H9 (cell line): ENCODE measurements around the gene GTF2A2. TPM values are rescaled to one million over a fixed set of nuclear protein-coding genes. Genes with fewer than 3 reads are reported as not detected.

Experiments
- DNase-seq: peaks from one replicate; pipeline ENCODE4 v3.0.0-alpha.2; 2017
- H2AFZ ChIP-seq: one replicate; pipeline ENCODE4 v1.6.1; 2013; ENCODE audit warnings: mild to moderate bottlenecking, low read length, control low read depth, moderate library complexity
- H2AK5ac ChIP-seq: 2 replicates; pipeline ENCODE4 v1.6.1; 2013; ENCODE audit warnings: low read length, control low read depth, mixed read lengths; ENCODE audit not compliant: insufficient read length
- H2BK120ac ChIP-seq: one replicate; pipeline ENCODE4 v1.6.1; 2013; ENCODE audit warnings: low read depth, mild to moderate bottlenecking, low read length, control low read depth, inconsistent platforms; ENCODE audit not compliant: poor library complexity, severe bottlenecking
- H2BK12ac ChIP-seq: 2 replicates; pipeline ENCODE4 v1.6.1; 2013; ENCODE audit warnings: low read length, control low read depth, mixed read lengths, low read depth; ENCODE audit not compliant: insufficient read length
- H2BK15ac ChIP-seq: 2 replicates; pipeline ENCODE4 v1.6.1; 2013; ENCODE audit warnings: low read depth, low read length, control low read depth
- H2BK20ac ChIP-seq: one replicate; pipeline ENCODE4 v1.6.1; 2013; ENCODE audit warnings: low read depth, mild to moderate bottlenecking, low read length, control low read depth, inconsistent platforms; ENCODE audit not compliant: poor library complexity, severe bottlenecking
- H2BK5ac ChIP-seq: 2 replicates; pipeline ENCODE4 v1.6.1; 2013; ENCODE audit warnings: low read length, control low read depth, mixed read lengths; ENCODE audit not compliant: insufficient read length
- H3K14ac ChIP-seq: 2 replicates; pipeline ENCODE4 v1.6.1; 2013; ENCODE audit warnings: low read length, control low read depth; ENCODE audit not compliant: insufficient read depth
- H3K18ac ChIP-seq: 2 replicates; pipeline ENCODE4 v1.6.1; 2013; ENCODE audit warnings: low read depth, mild to moderate bottlenecking, mixed read lengths, low read length, control low read depth; ENCODE audit not compliant: insufficient read length
- H3K23ac ChIP-seq: 2 replicates; pipeline ENCODE4 v1.6.1; 2013; ENCODE audit warnings: low read length, control low read depth, mixed read lengths, low read depth; ENCODE audit not compliant: insufficient read length
- H3K23me2 ChIP-seq: 2 replicates; pipeline ENCODE4 v1.6.1; 2013; ENCODE audit warnings: low read depth, mild to moderate bottlenecking, mixed read lengths, low read length, control low read depth; ENCODE audit not compliant: insufficient read length, poor library complexity, severe bottlenecking
- H3K27ac ChIP-seq: 2 replicates; pipeline ENCODE4 v1.5.1; 2013; ENCODE audit warnings: low read length, control low read depth, mixed read lengths, low read depth; ENCODE audit not compliant: insufficient read length
- H3K27me3 ChIP-seq: 2 replicates; pipeline ENCODE4 v1.6.1; 2013; ENCODE audit warnings: low read length, control low read depth, inconsistent platforms; ENCODE audit not compliant: insufficient read depth
- H3K4ac ChIP-seq: 2 replicates; pipeline ENCODE4 v1.6.1; 2013; ENCODE audit warnings: low read depth, mild to moderate bottlenecking, control low read depth, inconsistent platforms, low read length, moderate library complexity
- H3K4me1 ChIP-seq: 2 replicates; pipeline ENCODE4 v1.6.1; 2013; ENCODE audit warnings: low read length, control low read depth, inconsistent platforms; ENCODE audit not compliant: insufficient read depth
- H3K4me2 ChIP-seq: 2 replicates; pipeline ENCODE4 v1.6.1; 2013; ENCODE audit warnings: low read length, control low read depth, mixed read lengths; ENCODE audit not compliant: insufficient read length, insufficient read depth
- H3K56ac ChIP-seq: 2 replicates; pipeline ENCODE4 v1.6.1; 2013; ENCODE audit warnings: low read depth, mild to moderate bottlenecking, mixed read lengths, low read length, control low read depth; ENCODE audit not compliant: insufficient read length
- H3K79me1 ChIP-seq: 2 replicates; pipeline ENCODE4 v1.6.1; 2013; ENCODE audit warnings: low read depth, mild to moderate bottlenecking, moderate library complexity, low read length, control low read depth, inconsistent platforms; ENCODE audit not compliant: insufficient read depth, poor library complexity, severe bottlenecking
- H3K79me2 ChIP-seq: 2 replicates; pipeline ENCODE4 v1.6.1; 2013; ENCODE audit warnings: low read length, control low read depth, inconsistent platforms; ENCODE audit not compliant: insufficient read depth
- H3K9ac ChIP-seq: 2 replicates; pipeline ENCODE4 v1.6.1; 2013; ENCODE audit warnings: low read length, control low read depth, mixed read lengths; ENCODE audit not compliant: insufficient read length; ENCODE audit errors: extremely low read depth
- H3K9me3 ChIP-seq: one replicate; pipeline ENCODE4 v1.6.1; 2013; ENCODE audit warnings: low read depth, low read length, inconsistent platforms; ENCODE audit not compliant: control insufficient read depth
- H3T11ph ChIP-seq: one replicate; pipeline ENCODE4 v1.6.1; 2013; ENCODE audit warnings: mild to moderate bottlenecking, low read length, control low read depth, inconsistent platforms
- H4K20me1 ChIP-seq: one replicate; pipeline ENCODE4 v1.6.1; 2013; ENCODE audit not compliant: control insufficient read depth, insufficient read length, insufficient read depth
- H4K5ac ChIP-seq: 2 replicates; pipeline ENCODE4 v1.6.1; 2013; ENCODE audit warnings: low read depth, mild to moderate bottlenecking, mixed read lengths, low read length, control low read depth; ENCODE audit not compliant: insufficient read length
- H4K8ac ChIP-seq: replicated peaks from 2 replicates; pipeline ENCODE4 v1.6.1; 2013; ENCODE audit warnings: low read length, control low read depth, mixed read lengths, low read depth; ENCODE audit not compliant: insufficient read length
- H4K91ac ChIP-seq: 2 replicates; pipeline ENCODE4 v1.6.1; 2013; ENCODE audit warnings: low read depth, mild to moderate bottlenecking, moderate library complexity, mixed read lengths, low read length, control low read depth; ENCODE audit not compliant: insufficient read length
- H3K27ac Mint-ChIP-seq, 3 experiments: 2 replicates in 2 of 3; 3 replicates in 1 of 3; pipeline ENCODE4 v1.8.0; 2020 to 2021; ENCODE audit warnings: mixed read lengths in 3 of 3, mild to moderate bottlenecking in 1 of 3, moderate library complexity in 1 of 3
- H3K27me3 Mint-ChIP-seq: 2 replicates; pipeline ENCODE4 v1.8.0; 2021; ENCODE audit warnings: low read depth, mild to moderate bottlenecking, moderate library complexity, mixed read lengths
- H3K36me3 Mint-ChIP-seq, 3 experiments: 2 replicates in 2 of 3; 3 replicates in 1 of 3; pipeline ENCODE4 v1.8.0; 2020 to 2021; ENCODE audit warnings: low read depth in 3 of 3, mixed read lengths in 3 of 3; ENCODE audit not compliant: insufficient read depth in 1 of 3
- H3K4me1 Mint-ChIP-seq, 2 experiments: 2 replicates each; pipeline ENCODE4 v1.8.0; 2020; ENCODE audit warnings: mixed read lengths in 2 of 2
- H3K4me3 Mint-ChIP-seq, 2 experiments: 2 replicates in 1 of 2; 3 replicates in 1 of 2; pipeline ENCODE4 v1.8.0; 2020 to 2021; ENCODE audit warnings: mild to moderate bottlenecking in 2 of 2, mixed read lengths in 2 of 2, moderate library complexity in 1 of 2
- H3K9me3 Mint-ChIP-seq, 2 experiments: 2 replicates in 1 of 2; 3 replicates in 1 of 2; pipeline ENCODE4 v1.8.0; 2020; ENCODE audit warnings: mild to moderate bottlenecking in 2 of 2, mixed read lengths in 2 of 2, moderate library complexity in 1 of 2
- WGBS: extraction: QIAGEN DNeasy Blood & Tissue Kit; methylation state at CpG from one replicate; pipeline ENCODE4 v1.1.7; 2013; ENCODE audit warnings: missing lambda C conversion rate, low lambda C conversion rate, mixed read lengths; ENCODE audit not compliant: insufficient read length; ENCODE audit errors: extremely low coverage; 5-methylcytosine and 5-hydroxymethylcytosine counted together
- total RNA-seq: library from RNA; stranded (reverse); gene quantifications from 2 replicates; pipeline ENCODE4 v1.2.1, GENCODE V29; 2021
- TF ChIP-seq, protein P1 (sequence below): fragments of 200-600 bp; sonication (generic); conservative IDR thresholded peaks from 3 replicates; pipeline ENCODE4 v1.8.0; 2021; ENCODE audit warnings: antibody characterized with exemption, mild to moderate bottlenecking

GTF2A2 gene
- total RNA-seq, 1 experiment from 2014 or later = 144 TPM

DNA sequence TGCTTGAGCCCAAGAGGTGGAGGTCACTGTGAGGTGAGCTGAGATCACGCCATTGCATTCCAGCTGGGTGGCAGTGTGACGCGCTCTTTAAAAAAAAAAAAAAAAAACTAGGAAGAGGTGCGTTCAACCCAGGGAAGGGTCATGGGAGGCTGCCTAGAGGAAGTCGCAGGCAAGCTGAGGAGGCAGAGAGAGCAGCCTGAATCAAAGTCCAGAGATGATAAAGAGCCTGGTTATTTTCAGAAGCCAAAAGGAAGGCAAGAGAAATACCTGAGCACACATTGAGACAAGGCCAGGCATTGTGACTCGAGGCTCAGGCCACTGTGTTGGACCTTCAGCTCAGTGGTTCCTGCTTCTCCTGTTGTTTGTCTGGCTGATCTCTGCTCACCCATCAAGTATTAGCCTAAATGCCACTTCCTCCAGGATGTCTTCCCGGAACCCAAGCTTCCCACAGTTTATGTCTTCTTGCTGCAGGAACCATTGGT lies 61.8 kb downstream of the GTF2A2 start:
- Histone ChIP-seq H3K4ac (no peak overlapping the region), H3K23ac (no peak overlapping the region), H3K56ac (no peak overlapping the region), H2BK120ac (no peak overlapping the region), H3K4me1 (no peaks in the 10 kb centered on the region), H3K9me3 (no peaks in the 10 kb centered on the region), H3K14ac (no peak overlapping the region), H4K91ac (no peak overlapping the region), H4K8ac (no peak overlapping the region), H4K20me1 (no peaks in the 10 kb centered on the region), H3K23me2 (no peaks in the 10 kb centered on the region), H3K27ac (no peak overlapping the region), H2BK5ac (no peak overlapping the region), H3K18ac (no peak overlapping the region), H3T11ph (no peak overlapping the region), H2BK15ac (no peak overlapping the region), H2AK5ac (no peak overlapping the region), H3K79me2 (no peaks in the 10 kb centered on the region), H3K27me3 (no peaks in the 10 kb centered on the region), H3K9ac (no peak overlapping the region), H2AFZ (no peak overlapping the region), H2BK20ac (no peak overlapping the region), H4K5ac (no peak overlapping the region), H3K4me2 (no peak overlapping the region), H2BK12ac (no peak overlapping the region), H3K79me1 (no peaks in the 10 kb centered on the region)
- peaks cover 3 to 8% of the 10 kb centered on the region in 2 experiments; a peak in 3 of 5 replicates for H3K9me3 Mint-ChIP-seq
- 0 out of 7 replicates have a peak, but pooled peaks cover 0 to 3% (median 0%) of the 10 kb centered on the region in 3 experiments for H3K36me3 Mint-ChIP-seq
- DNase-seq = no peak
- no peak overlapping the region for H3K27ac Mint-ChIP-seq
- peaks cover 4 to 6% of the 10 kb centered on the region in 2 experiments for H3K4me1 Mint-ChIP-seq
- WGBS = no CpG with 5 or more reads among the region's 7 CpGs
- no peak overlapping the region for H3K4me3 Mint-ChIP-seq
- TF ChIP-seq, protein P1, sequence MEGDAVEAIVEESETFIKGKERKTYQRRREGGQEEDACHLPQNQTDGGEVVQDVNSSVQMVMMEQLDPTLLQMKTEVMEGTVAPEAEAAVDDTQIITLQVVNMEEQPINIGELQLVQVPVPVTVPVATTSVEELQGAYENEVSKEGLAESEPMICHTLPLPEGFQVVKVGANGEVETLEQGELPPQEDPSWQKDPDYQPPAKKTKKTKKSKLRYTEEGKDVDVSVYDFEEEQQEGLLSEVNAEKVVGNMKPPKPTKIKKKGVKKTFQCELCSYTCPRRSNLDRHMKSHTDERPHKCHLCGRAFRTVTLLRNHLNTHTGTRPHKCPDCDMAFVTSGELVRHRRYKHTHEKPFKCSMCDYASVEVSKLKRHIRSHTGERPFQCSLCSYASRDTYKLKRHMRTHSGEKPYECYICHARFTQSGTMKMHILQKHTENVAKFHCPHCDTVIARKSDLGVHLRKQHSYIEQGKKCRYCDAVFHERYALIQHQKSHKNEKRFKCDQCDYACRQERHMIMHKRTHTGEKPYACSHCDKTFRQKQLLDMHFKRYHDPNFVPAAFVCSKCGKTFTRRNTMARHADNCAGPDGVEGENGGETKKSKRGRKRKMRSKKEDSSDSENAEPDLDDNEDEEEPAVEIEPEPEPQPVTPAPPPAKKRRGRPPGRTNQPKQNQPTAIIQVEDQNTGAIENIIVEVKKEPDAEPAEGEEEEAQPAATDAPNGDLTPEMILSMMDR = no peak
- no peaks in the 10 kb centered on the region; the same call in 1 of the 2 replicates for H3K27me3 Mint-ChIP-seq
